ENCODE data around the gene HIPK2.

Gene HIPK2

DNA sequence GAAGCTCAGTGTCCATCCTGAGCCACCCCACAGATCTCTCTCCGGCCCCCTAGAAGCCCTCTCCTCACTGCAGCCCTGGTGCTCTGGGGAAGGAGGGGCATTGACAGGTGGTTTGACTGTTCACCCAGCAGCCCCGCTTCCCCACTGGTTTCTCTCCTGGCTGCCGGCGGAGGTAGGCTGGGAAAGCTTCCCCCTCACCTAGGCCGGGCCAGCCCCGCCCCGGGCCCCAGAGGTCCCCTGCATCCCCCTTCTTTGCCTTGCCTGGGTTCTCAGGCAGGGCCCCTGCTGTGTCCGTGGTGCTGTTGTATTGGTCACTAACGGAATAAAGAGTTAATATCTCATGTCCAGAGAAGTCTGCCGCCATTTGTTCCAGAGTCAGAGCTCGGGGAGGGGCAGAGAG, 233.2 kb downstream of the HIPK2 start:
- TF ChIP-seq, protein P1, sequence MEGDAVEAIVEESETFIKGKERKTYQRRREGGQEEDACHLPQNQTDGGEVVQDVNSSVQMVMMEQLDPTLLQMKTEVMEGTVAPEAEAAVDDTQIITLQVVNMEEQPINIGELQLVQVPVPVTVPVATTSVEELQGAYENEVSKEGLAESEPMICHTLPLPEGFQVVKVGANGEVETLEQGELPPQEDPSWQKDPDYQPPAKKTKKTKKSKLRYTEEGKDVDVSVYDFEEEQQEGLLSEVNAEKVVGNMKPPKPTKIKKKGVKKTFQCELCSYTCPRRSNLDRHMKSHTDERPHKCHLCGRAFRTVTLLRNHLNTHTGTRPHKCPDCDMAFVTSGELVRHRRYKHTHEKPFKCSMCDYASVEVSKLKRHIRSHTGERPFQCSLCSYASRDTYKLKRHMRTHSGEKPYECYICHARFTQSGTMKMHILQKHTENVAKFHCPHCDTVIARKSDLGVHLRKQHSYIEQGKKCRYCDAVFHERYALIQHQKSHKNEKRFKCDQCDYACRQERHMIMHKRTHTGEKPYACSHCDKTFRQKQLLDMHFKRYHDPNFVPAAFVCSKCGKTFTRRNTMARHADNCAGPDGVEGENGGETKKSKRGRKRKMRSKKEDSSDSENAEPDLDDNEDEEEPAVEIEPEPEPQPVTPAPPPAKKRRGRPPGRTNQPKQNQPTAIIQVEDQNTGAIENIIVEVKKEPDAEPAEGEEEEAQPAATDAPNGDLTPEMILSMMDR (IDR thresholded peaks at IDR 0.05; ENCODE audit: insufficient read depth, missing control alignments) = no peak
- no peak for FAIRE-seq
- DNase-seq (ENCODE audit: insufficient read length, low spot score) = no peak

DNA sequence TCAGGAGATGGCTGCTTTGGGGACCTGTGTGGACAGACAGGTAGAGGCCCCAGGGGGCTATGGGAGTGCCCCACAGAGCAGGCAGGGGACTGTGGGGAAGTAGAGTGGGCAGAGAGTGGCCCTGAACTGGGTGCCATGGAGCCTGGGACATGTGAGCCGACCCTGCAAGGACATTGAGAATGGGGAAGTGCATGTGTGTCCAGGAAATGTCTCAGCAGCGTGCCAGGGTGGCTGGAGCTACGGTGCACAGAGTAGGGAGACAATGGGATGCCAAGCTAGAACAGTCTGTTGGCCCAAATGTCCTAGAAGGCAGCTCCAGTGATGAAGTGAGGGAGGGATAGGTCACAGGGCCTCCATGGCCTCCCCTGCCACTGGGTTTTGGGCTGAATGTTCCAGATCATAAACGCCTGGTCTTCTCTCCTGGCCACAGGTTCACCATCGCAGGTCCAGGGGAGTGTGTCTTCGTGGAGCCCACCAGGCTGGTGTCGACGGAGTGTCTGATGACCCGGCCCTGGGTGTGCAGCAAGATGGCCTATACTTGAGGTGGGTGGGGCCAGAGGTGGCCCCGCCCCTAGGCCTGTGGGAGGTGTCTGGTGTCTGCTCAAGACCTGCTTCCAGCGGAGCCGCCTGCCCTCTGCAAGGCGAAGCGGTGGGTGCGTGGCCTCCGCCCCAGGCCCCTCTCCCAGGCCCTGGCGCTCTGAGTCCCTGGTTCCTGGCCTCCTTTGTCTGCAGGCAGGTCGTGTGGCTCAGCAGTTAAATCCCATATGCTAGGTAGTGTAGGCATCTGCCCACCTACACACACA, 233.8 kb downstream of the HIPK2 start:
- TF ChIP-seq, protein P1 (IDR thresholded peaks at IDR 0.05; ENCODE audit: insufficient read depth, missing control alignments) = no peak
- DNase-seq (ENCODE audit: insufficient read length, low spot score) = no peak
- no peak for FAIRE-seq

DNA sequence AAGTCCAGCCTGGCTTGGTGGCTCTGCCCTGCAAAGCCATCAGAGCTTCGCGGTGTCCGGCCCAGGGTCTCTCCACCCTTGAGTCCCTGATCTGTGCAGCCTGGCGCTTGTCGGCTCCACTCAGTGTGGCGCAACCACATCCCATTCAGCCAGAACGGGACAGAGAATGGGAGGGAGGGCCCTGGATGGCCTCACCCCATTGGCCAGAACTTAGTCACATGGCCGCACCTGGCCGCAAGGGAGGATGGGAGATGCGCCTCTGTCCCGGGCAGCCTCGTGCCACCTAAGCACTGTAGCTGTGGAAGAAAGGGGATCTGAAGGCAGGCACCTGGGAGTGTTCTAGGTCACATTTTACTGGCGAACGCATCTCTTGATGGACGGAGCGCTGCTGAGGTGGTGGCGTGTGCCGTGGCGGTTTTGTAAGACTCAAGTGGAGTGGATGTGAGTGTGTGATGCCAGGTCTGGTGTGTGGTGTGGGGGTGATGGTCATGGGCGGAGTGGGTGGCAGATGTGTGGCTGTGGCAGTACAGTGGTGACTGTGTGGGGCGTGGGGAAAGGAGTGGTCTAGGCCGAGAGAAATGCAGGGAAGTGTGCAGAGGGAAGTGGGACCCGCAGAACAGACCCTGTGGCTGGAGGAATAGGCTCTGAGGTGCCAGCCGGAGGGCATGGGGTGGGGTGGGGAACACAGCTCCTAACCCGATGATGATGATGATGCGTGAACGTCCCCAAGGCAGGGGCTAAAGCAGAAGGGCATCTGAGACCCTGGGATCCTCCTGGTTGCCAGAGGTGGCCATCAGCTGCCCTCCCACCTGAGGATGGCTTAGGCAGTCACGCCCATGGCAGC, 235.3 kb downstream of the HIPK2 start:
- DNase-seq (ENCODE audit: insufficient read length, low spot score) = no peak
- TF ChIP-seq, protein P1 (IDR thresholded peaks at IDR 0.05; ENCODE audit: insufficient read depth, missing control alignments) = no peak
- FAIRE-seq = no peak

DNA sequence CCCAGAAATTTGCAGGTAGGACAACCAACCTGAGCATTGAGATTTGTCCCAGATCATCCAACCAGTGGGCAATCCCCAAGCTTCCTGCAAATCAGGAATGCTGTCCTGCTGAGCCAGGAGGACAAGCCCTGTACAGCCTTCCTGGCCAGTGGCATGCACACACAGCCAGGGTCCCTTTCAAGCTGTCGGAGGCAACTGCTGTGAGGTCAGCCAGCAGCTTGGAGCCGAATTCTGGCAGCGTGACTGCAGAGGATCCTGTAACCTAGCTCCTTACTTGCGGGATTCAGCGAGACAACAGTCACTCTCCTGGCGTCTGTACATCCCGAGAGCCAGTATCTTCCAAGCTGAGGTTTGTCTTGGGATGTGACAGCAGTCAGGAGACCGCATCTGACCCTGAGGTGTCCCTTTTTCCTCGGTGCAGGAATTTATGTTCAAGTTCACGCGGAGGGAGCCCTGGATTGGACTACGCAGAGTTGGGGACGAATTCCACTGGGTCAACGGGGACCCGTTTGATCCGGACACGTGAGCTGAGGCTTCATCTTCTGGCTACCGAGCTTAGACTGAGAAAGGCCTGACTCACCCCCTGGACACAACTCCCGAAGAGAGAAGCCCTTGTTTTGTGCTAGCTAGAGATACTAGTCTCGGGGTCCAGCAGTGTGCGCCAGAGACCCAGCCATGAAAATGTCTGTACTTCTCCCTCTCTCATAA, 236.0 kb downstream of the HIPK2 start:
- FAIRE-seq = no peak

DNA sequence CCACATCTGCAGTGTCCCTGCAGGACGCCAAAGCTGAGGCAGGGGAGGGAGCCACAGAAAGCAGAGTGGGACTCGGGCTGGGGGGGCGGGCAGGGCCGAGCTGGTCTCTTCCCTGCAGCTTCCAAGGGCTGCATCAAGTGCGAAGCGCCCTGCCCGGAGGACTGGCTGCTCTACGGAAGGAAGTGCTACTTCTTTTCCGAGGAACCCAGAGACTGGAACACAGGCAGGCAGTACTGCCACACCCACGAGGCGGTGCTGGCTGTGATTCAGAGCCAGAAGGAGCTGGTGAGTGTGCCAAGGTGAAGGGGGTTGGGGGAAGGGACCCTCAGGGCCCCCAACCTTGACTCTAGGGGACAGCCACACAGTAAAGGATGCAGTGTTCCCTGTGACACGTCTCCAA, 237.6 kb downstream of the HIPK2 start:
- DNase-seq (ENCODE audit: insufficient read length, low spot score) = no peak
- no peak for FAIRE-seq
- TF ChIP-seq, protein P1 (IDR thresholded peaks at IDR 0.05; ENCODE audit: insufficient read depth, missing control alignments) = no peak

More for the DNA sequence above, 236.0 kb downstream of the HIPK2 start:
- TF ChIP-seq, protein P1 (IDR thresholded peaks at IDR 0.05; ENCODE audit: insufficient read depth, missing control alignments) = no peak
- DNase-seq (ENCODE audit: insufficient read length, low spot score) = no peak

DNA sequence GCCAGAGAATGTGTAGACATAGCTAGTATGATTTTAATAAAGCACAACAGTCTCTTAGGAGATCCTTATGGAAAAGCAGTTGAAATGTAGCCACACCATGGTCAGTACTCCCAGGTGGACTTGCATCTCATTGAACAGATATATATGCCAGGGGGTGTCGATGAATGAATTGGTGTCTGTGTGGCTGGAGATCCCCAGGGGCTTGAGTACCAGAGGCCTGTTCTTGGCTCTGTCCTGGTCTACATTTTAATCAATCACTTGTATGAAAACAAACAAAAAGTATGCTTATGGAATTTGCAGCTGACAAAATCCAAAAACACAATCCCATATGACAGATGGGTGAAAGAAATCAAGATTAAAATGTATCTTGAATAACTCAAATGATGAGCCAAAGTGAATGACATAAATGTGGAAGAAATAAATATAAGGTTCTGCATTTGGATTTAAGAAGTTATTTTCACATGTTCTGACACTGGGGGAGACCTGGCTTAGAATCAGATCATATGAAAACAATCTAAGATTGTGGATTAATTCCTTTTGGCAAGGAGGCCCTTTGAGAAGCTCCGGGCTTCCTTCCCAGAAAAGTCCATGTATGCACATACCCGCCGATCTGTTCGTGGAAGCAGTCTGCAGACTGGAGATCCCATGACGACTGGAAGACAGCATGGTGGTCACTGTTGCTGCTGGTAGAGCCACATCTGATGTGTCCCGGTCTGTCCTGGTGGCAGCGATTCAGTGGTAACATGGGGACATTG, 238.7 kb downstream of the HIPK2 start:
- FAIRE-seq = no peak
- TF ChIP-seq, protein P1 (IDR thresholded peaks at IDR 0.05; ENCODE audit: insufficient read depth, missing control alignments) = no peak

More for the DNA sequence above, 238.7 kb downstream of the HIPK2 start:
- no peak for DNase-seq (ENCODE audit: insufficient read length, low spot score)

All from D721Med (cell line).